ENCODE data around the gene ATG101.

ATG101 gene

GRCh38 chr12:52084491-52085231 is 14.9 kb downstream of the ATG101 start:
- no peak overlapping the region for H3K4me3 ChIP-seq (ENCODE audit: control insufficient read depth, low read depth, low read length)
- no peak for TF ChIP-seq CTCF (conservative IDR thresholded peaks at IDR 0.05; ENCODE audit: control insufficient read depth, insufficient read depth, low read depth, low read length)
- no peak for DNase-seq (ENCODE audit: low read depth)

GRCh38 chr12:52085682-52086180 is 16.0 kb downstream of the ATG101 start:
- no peak for TF ChIP-seq CTCF (conservative IDR thresholded peaks at IDR 0.05; ENCODE audit: control insufficient read depth, insufficient read depth, low read depth, low read length)
- H3K4me3 ChIP-seq (ENCODE audit: control insufficient read depth, low read depth, low read length), result no peak overlapping the region
- no peak for DNase-seq (ENCODE audit: low read depth)

- no peak for TF ChIP-seq CTCF (conservative IDR thresholded peaks at IDR 0.05; ENCODE audit: control insufficient read depth, insufficient read depth, low read depth, low read length)
- no peak overlapping the region for H3K4me3 ChIP-seq (ENCODE audit: control insufficient read depth, low read depth, low read length)
- DNase-seq (ENCODE audit: low read depth), result peak; percentile 45
Observed at GRCh38 chr12:52086366-52086765, 16.6 kb downstream of the ATG101 start.

GRCh38 chr12:52086944-52087835 is 17.4 kb downstream of the ATG101 start:
- no peak for DNase-seq (ENCODE audit: low read depth)
- H3K4me3 ChIP-seq (ENCODE audit: control insufficient read depth, low read depth, low read length), result no peak overlapping the region
- TF ChIP-seq CTCF (conservative IDR thresholded peaks at IDR 0.05; ENCODE audit: control insufficient read depth, insufficient read depth, low read depth, low read length), result no peak

GRCh38 chr12:52087961-52088820 is 18.4 kb downstream of the ATG101 start:
- DNase-seq (ENCODE audit: low read depth), result no peak
- H3K4me3 ChIP-seq (ENCODE audit: control insufficient read depth, low read depth, low read length), result no peak overlapping the region
- no peak for TF ChIP-seq CTCF (conservative IDR thresholded peaks at IDR 0.05; ENCODE audit: control insufficient read depth, insufficient read depth, low read depth, low read length)

GRCh38 chr12:52089491-52089890 is 19.7 kb downstream of the ATG101 start:
- TF ChIP-seq CTCF (conservative IDR thresholded peaks at IDR 0.05; ENCODE audit: control insufficient read depth, insufficient read depth, low read depth, low read length), result no peak
- no peak overlapping the region for H3K4me3 ChIP-seq (ENCODE audit: control insufficient read depth, low read depth, low read length)
- no peak for DNase-seq (ENCODE audit: low read depth)

All from fibroblast of mammary gland (primary cell).